HG03045 (cell line): Measurements from ENCODE around the gene SFR1.
"Not testable (repeated sequence)": the region's sequence is repeated elsewhere in the genome, so short reads cannot be mapped to it uniquely, and the experiment has no call there.

Source experiments
- ATAC-seq: cut with Tn5 transposase; IDR thresholded peaks from one replicate; pipeline ENCODE4 v1.9.1; 2021; ENCODE audit warnings: mild to moderate bottlenecking, moderate library complexity; ENCODE audit not compliant: unreplicated experiment

SFR1 gene

DNA sequence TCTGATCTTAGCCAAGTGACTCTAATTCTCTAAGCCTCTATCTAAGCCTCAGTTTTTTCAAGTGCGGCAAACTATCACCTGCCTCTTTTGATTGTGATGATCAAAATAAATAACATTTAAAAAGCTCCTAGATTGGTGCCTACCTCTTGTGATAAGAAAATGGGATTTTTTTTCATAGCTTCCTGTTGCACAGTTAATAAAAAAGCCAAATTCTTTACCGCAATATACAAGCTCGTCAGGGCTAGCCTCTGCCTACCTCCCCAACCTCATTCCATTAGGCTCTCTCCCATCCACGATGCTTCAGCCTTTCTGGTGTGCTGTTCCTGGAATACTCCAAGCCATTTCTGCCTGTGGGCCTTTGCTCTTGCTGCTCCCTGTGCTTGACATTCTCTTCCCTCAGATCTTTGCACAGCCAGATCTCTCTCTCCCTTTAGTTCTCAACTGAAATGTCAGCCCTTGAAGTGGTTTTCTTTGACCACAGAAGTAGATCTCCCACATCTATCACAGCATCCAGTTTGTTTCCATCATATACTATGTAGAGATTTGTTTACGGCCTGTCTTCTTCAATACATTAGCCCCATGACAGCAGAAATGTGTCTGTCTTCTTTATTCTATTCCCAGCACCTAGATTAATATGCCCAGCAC lies 48.8 kb downstream of the SFR1 start:
- no peak for ATAC-seq

DNA sequence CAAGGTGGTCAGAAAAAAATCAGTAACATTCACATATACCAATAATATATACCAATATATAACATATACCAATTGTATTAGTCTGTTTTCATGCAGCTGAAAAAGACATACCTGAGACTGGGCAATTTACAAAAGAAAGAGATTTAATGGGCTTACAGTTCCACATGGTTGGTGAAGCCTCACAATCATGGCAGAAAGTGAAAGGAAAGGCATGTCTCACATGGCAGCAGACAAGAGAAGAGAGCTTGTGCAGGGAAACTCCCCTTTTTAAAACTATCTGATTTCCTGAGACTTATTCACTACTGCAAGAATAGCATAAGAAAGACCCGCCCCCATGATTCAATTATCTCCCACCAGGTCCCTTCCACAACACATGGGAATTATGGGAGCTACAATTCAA lies 52.2 kb downstream of the SFR1 start:
- not testable (repeated sequence) for ATAC-seq
